Measurements from ENCODE around the gene FFAR4. TPM values are rescaled to one million over a fixed set of nuclear protein-coding genes. Genes with fewer than 3 reads are reported as not detected.

Gene FFAR4
- total RNA-seq, 1 donor: not detected

DNA sequence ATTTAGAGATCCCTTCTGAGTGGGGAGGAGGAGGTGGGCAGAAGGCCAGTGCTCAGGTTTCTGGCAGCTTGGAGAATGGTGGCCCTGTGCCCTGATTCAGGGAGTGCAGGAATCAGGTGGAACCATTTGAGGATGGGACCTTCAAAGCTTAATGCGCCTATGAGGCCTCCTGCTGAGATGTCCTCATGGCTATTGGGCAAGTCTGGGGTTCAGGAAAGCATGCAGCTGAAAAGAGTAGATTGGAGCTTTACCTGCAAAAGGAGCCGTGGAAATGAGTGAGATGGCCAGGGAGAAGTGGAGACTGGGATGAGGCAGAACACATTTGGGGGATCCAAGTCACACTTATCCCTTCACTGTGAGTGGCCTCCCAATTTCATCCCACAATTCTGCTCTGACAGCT, 6.1 kb downstream of the FFAR4 start:
- H3K4me3 ChIP-seq (ENCODE audit: insufficient read depth, low read length): no peak overlapping the region
- H3K4me1 ChIP-seq (ENCODE audit: insufficient read depth, low read length): no peaks in the 10 kb centered on the region
- H3K36me3 ChIP-seq (ENCODE audit: insufficient read depth, low read length): no peaks in the 10 kb centered on the region
- no peaks in the 10 kb centered on the region for H3K9me3 ChIP-seq (ENCODE audit: low read depth, low read length)
- no peak for DNase-seq (ENCODE audit: insufficient read length, low spot score, missing footprints)
- peaks cover 68% of the 10 kb centered on the region for H3K27me3 ChIP-seq (ENCODE audit: insufficient read depth, low read length)
- H3K79me2 ChIP-seq (ENCODE audit: insufficient read depth, low read length): no peaks in the 10 kb centered on the region
- no peak overlapping the region for H3K4me2 ChIP-seq (ENCODE audit: insufficient read depth, low read length)
- TF ChIP-seq, protein P1, sequence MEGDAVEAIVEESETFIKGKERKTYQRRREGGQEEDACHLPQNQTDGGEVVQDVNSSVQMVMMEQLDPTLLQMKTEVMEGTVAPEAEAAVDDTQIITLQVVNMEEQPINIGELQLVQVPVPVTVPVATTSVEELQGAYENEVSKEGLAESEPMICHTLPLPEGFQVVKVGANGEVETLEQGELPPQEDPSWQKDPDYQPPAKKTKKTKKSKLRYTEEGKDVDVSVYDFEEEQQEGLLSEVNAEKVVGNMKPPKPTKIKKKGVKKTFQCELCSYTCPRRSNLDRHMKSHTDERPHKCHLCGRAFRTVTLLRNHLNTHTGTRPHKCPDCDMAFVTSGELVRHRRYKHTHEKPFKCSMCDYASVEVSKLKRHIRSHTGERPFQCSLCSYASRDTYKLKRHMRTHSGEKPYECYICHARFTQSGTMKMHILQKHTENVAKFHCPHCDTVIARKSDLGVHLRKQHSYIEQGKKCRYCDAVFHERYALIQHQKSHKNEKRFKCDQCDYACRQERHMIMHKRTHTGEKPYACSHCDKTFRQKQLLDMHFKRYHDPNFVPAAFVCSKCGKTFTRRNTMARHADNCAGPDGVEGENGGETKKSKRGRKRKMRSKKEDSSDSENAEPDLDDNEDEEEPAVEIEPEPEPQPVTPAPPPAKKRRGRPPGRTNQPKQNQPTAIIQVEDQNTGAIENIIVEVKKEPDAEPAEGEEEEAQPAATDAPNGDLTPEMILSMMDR (IDR thresholded peaks at IDR 0.05; ENCODE audit: extremely low read depth, low read depth, low read length): no peak
- no peak overlapping the region for H2AFZ ChIP-seq (ENCODE audit: low read length)
- no peaks in the 10 kb centered on the region for H4K20me1 ChIP-seq (ENCODE audit: insufficient read depth, low read length)
- H3K27ac ChIP-seq (ENCODE audit: low read depth, low read length): no peak overlapping the region

DNA sequence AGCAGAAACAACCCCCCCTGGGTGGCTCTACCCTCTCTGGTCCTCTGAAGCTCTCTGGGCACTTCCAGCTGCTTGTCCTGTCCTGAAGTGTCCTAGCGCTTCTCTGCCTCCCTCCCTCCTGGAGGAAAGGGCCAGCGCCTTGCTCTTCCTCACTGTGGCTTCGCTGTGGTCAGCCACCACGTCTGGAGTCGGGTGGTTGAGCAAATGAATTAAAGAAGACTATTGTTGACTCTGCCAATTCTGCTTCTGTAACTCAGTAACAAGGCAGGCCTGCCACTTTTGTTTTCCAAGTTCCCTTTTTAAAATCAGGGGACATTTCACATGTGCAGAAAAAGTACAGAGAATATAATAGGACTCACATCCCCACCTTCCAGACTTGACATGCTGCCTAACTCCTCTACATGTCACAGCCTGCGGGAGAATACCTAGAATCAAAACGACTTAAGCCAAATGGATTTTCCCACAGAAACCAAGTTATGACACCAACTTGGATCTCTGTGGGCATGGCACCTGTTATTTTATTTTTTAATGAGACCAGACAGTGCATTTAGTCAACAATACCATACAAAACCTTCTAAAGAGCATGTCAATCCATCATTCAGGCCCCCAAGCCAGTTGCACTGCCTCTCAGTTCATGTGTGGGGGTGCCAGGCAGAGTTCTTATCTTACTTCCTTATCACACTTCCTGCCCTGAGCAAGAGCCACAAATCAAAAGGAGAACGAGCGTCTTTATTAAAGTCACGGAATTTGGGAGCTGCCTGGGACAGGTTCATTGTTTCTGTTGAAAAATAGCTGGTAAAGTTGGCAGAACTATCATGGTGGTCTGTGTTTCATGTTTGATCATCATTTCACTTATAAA, 6.8 kb downstream of the FFAR4 start:
- no peaks in the 10 kb centered on the region for H3K79me2 ChIP-seq (ENCODE audit: insufficient read depth, low read length)
- H2AFZ ChIP-seq (ENCODE audit: low read length): no peak overlapping the region
- no peak overlapping the region for H3K4me3 ChIP-seq (ENCODE audit: insufficient read depth, low read length)
- H3K27me3 ChIP-seq (ENCODE audit: insufficient read depth, low read length): peaks cover 61% of the 10 kb centered on the region
- no peaks in the 10 kb centered on the region for H3K36me3 ChIP-seq (ENCODE audit: insufficient read depth, low read length)
- H4K20me1 ChIP-seq (ENCODE audit: insufficient read depth, low read length): no peaks in the 10 kb centered on the region
- H3K9me3 ChIP-seq (ENCODE audit: low read depth, low read length): no peaks in the 10 kb centered on the region
- TF ChIP-seq, protein P1 (IDR thresholded peaks at IDR 0.05; ENCODE audit: extremely low read depth, low read depth, low read length): no peak
- H3K27ac ChIP-seq (ENCODE audit: low read depth, low read length): no peak overlapping the region
- H3K4me1 ChIP-seq (ENCODE audit: insufficient read depth, low read length): no peaks in the 10 kb centered on the region
- DNase-seq (ENCODE audit: insufficient read length, low spot score, missing footprints): no peak
- H3K4me2 ChIP-seq (ENCODE audit: insufficient read depth, low read length): no peak overlapping the region

DNA sequence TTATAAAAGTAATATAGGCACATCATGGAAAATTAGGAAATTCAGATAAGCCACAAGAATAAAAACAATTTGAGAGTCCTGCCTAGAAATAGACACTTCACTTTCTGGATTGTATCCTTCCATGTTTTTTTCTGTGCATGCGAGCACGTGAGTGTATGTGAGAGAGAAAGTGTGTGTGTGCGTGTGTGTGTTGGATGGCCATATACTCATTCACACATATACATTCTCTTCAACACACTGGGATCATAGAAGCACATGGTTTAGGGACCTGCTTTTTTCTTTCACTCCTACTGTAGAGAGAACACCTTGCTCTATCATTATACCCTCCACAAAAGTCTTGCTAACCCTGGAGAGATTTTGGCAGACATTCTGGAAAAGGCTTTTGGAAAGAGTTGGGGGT, 7.5 kb downstream of the FFAR4 start:
- peaks cover 54% of the 10 kb centered on the region for H3K27me3 ChIP-seq (ENCODE audit: insufficient read depth, low read length)

DNA sequence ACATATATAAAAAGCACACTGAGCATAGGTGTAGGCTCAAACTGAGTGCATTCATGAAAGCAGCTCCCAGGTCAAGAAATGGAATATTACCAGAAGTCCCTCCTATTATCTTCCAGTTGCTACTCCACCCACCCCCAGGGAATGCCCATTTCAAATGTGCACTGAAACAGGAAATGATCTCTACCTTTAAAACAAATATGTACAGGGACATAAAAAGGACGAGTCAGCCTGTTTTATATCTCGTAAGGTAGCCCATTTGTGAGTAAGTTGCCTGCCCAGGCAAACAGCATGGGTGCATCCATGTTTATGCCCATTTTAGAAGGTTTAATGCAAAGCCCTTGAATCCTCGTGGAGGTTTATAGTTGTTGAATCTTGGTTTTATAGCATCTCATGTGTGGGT, 10.4 kb downstream of the FFAR4 start:
- peaks cover 2% of the 10 kb centered on the region for H3K9me3 ChIP-seq (ENCODE audit: low read depth, low read length)
- peaks cover 33% of the 10 kb centered on the region for H3K27me3 ChIP-seq (ENCODE audit: insufficient read depth, low read length)
- H3K4me3 ChIP-seq (ENCODE audit: insufficient read depth, low read length): no peak overlapping the region
- H3K36me3 ChIP-seq (ENCODE audit: insufficient read depth, low read length): no peaks in the 10 kb centered on the region
- H4K20me1 ChIP-seq (ENCODE audit: insufficient read depth, low read length): no peaks in the 10 kb centered on the region
- H3K4me2 ChIP-seq (ENCODE audit: insufficient read depth, low read length): no peak overlapping the region
- no peaks in the 10 kb centered on the region for H3K79me2 ChIP-seq (ENCODE audit: insufficient read depth, low read length)
- no peak for DNase-seq (ENCODE audit: insufficient read length, low spot score, missing footprints)
- H2AFZ ChIP-seq (ENCODE audit: low read length): no peak overlapping the region
- H3K4me1 ChIP-seq (ENCODE audit: insufficient read depth, low read length): no peaks in the 10 kb centered on the region
- TF ChIP-seq, protein P1 (IDR thresholded peaks at IDR 0.05; ENCODE audit: extremely low read depth, low read depth, low read length): no peak
- H3K27ac ChIP-seq (ENCODE audit: low read depth, low read length): no peak overlapping the region

More for the DNA sequence above, 7.5 kb downstream of the FFAR4 start:
- Histone ChIP-seq H3K4me3 (ENCODE audit: insufficient read depth, low read length) (no peak overlapping the region), H4K20me1 (ENCODE audit: insufficient read depth, low read length) (no peaks in the 10 kb centered on the region), H3K9me3 (ENCODE audit: low read depth, low read length) (no peaks in the 10 kb centered on the region), H2AFZ (ENCODE audit: low read length) (no peak overlapping the region), H3K4me2 (ENCODE audit: insufficient read depth, low read length) (no peak overlapping the region), H3K4me1 (ENCODE audit: insufficient read depth, low read length) (no peaks in the 10 kb centered on the region), H3K36me3 (ENCODE audit: insufficient read depth, low read length) (no peaks in the 10 kb centered on the region), H3K27ac (ENCODE audit: low read depth, low read length) (no peak overlapping the region), H3K79me2 (ENCODE audit: insufficient read depth, low read length) (no peaks in the 10 kb centered on the region)
- TF ChIP-seq, protein P1 (IDR thresholded peaks at IDR 0.05; ENCODE audit: extremely low read depth, low read depth, low read length): no peak
- no peak for DNase-seq (ENCODE audit: insufficient read length, low spot score, missing footprints)

Data from osteoblast (primary cell).